IMR-90 (cell line): ENCODE measurements around the gene BPI. TPM values are rescaled to one million over a fixed set of nuclear protein-coding genes. Genes with fewer than 3 reads are reported as not detected.
A peak's percentile ranks its signal among the peaks of the same experiment; 100 is the strongest.

Experiments
- ATAC-seq: fragments of 200-7000 bp; cut with Tn5 transposase; 2 replicates; pipeline ENCODE4 v1.9.1; 2020; ENCODE audit warnings: low read depth, mild to moderate bottlenecking, moderate library complexity
- BruUV-seq: library from RNA; stranded (reverse); fragments of 400-500 nt; replicated peaks from 2 replicates; lab custom pipeline; 2021; lab: Mats Ljungman, UMichigan
- CTCF ChIA-PET: fragments of 300-600 bp; formaldehyde crosslinking; extraction: SDS; loops from one replicate; lab custom pipeline; 2021; ENCODE audit warnings: antibody characterized with exemption; lab: Yijun Ruan, JAX
- POLR2A ChIA-PET: fragments of 300-600 bp; sonication (Branson Sonifier 250); formaldehyde crosslinking; loops from one replicate; lab custom pipeline; 2022; ENCODE audit warnings: antibody characterized with exemption; ENCODE audit not compliant: unreplicated experiment; lab: Charles Lee
- DNase-seq: peaks from one replicate; pipeline ENCODE4 v3.0.0; 2013
- H2AFZ ChIP-seq: replicated peaks from 2 replicates; pipeline ENCODE3; 2013; ENCODE audit warnings: low read length, mild to moderate bottlenecking; ENCODE audit not compliant: poor library complexity
- H2AK5ac ChIP-seq: 2 replicates; pipeline ENCODE4 v1.6.1; 2013; ENCODE audit warnings: low read depth, low read length, inconsistent platforms
- H2AK9ac ChIP-seq: replicated peaks from 2 replicates; pipeline ENCODE3; 2013; ENCODE audit warnings: mild to moderate bottlenecking, low read depth, low read length, moderate library complexity; ENCODE audit not compliant: poor library complexity
- H2BK120ac ChIP-seq: 2 replicates; pipeline ENCODE4 v1.6.1; 2013; ENCODE audit warnings: low read depth, low read length, inconsistent platforms
- H2BK15ac ChIP-seq: 3 replicates; pipeline ENCODE4 v1.6.1; 2013; ENCODE audit warnings: low read depth, low read length, inconsistent platforms
- H2BK20ac ChIP-seq: 2 replicates; pipeline ENCODE4 v1.6.1; 2013; ENCODE audit warnings: low read depth, mild to moderate bottlenecking, inconsistent platforms, low read length, moderate library complexity
- H2BK5ac ChIP-seq: 2 replicates; pipeline ENCODE4 v1.6.1; 2013; ENCODE audit warnings: mild to moderate bottlenecking, low read depth, low read length, inconsistent platforms; ENCODE audit not compliant: poor library complexity, severe bottlenecking
- H3K14ac ChIP-seq: replicated peaks from 2 replicates; pipeline ENCODE4 v1.6.1; 2013; ENCODE audit warnings: low read depth, low read length, inconsistent platforms
- H3K18ac ChIP-seq: 2 replicates; pipeline ENCODE4 v1.6.1; 2013; ENCODE audit warnings: low read depth, low read length, control low read depth
- H3K23ac ChIP-seq: 2 replicates; pipeline ENCODE4 v1.6.1; 2013; ENCODE audit warnings: low read depth, low read length, inconsistent platforms
- H3K27ac ChIP-seq: 2 replicates; pipeline ENCODE4 v1.5.1; 2013; ENCODE audit warnings: mild to moderate bottlenecking, control low read depth, low read length; ENCODE audit not compliant: insufficient read depth
- H3K27me3 ChIP-seq: 2 replicates; pipeline ENCODE4 v1.6.1; 2013; ENCODE audit warnings: low read length; ENCODE audit not compliant: control insufficient read depth, insufficient read depth
- H3K36me3 ChIP-seq: 2 replicates; pipeline ENCODE4 v1.6.1; 2013; ENCODE audit warnings: low read length, mixed read lengths; ENCODE audit not compliant: control insufficient read depth, insufficient read depth
- H3K4ac ChIP-seq: 2 replicates; pipeline ENCODE4 v1.6.1; 2013; ENCODE audit warnings: low read depth, low read length, inconsistent platforms
- H3K4me1 ChIP-seq: 2 replicates; pipeline ENCODE4 v1.6.1; 2013; ENCODE audit warnings: low read length, mixed read lengths; ENCODE audit not compliant: control insufficient read depth, insufficient read depth
- H3K4me2 ChIP-seq: 2 replicates; pipeline ENCODE4 v1.6.1; 2013; ENCODE audit warnings: low read depth, mild to moderate bottlenecking, control low read depth, low read length, moderate library complexity
- H3K4me3 ChIP-seq: 2 replicates; pipeline ENCODE4 v1.5.1; 2013; ENCODE audit warnings: low read depth, mild to moderate bottlenecking, control low read depth, low read length, moderate library complexity; ENCODE audit not compliant: insufficient read depth
- H3K56ac ChIP-seq: 2 replicates; pipeline ENCODE4 v1.6.1; 2013; ENCODE audit warnings: low read length, inconsistent platforms; ENCODE audit not compliant: insufficient read depth; ENCODE audit errors: extremely low read depth
- H3K79me1 ChIP-seq, 2 experiments: 2 replicates each; pipeline ENCODE4 v1.6.1; 2013; ENCODE audit warnings: low read length in 2 of 2, inconsistent platforms in 1 of 2, low read depth in 1 of 2
- H3K9ac ChIP-seq: 2 replicates; pipeline ENCODE4 v1.6.1; 2013; ENCODE audit warnings: low read depth, low read length, control low read depth
- H3K9me1 ChIP-seq: 2 replicates; pipeline ENCODE4 v1.6.1; 2013; ENCODE audit warnings: low read length, inconsistent platforms; ENCODE audit not compliant: insufficient read depth
- H3K9me3 ChIP-seq: 2 replicates; pipeline ENCODE4 v1.6.1; 2013; ENCODE audit warnings: low read length; ENCODE audit not compliant: control insufficient read depth, insufficient read depth
- H4K20me1 ChIP-seq: 2 replicates; pipeline ENCODE4 v1.6.1; 2013; ENCODE audit warnings: low read length, inconsistent platforms; ENCODE audit not compliant: insufficient read depth
- H4K5ac ChIP-seq: 2 replicates; pipeline ENCODE4 v1.6.1; 2013; ENCODE audit warnings: mild to moderate bottlenecking, low read depth, low read length, control low read depth
- H4K8ac ChIP-seq, 2 experiments: 2 replicates each; pipeline ENCODE4 v1.6.1; 2013; ENCODE audit warnings: low read depth in 2 of 2, low read length in 2 of 2, control low read depth in 1 of 2, inconsistent platforms in 1 of 2
- H4K91ac ChIP-seq: 2 replicates; pipeline ENCODE4 v1.6.1; 2013; ENCODE audit warnings: low read depth, low read length, inconsistent platforms; ENCODE audit not compliant: insufficient read depth
- CHD1 ChIP-seq: IDR thresholded peaks from 2 replicates; pipeline ENCODE4 v1.6.1; 2012; ENCODE audit warnings: low read depth, low read length, improper control_type of control experiment
- FOS ChIP-seq: fragments of 150-350 bp; IDR thresholded peaks from 2 replicates; pipeline ENCODE4 v1.6.1; 2016; ENCODE audit warnings: low read depth, low read length
- MAFK ChIP-seq: IDR thresholded peaks from 2 replicates; pipeline ENCODE4 v1.6.1; 2012; ENCODE audit warnings: low read depth, low read length, improper control_type of control experiment
- MAZ ChIP-seq: IDR thresholded peaks from 2 replicates; pipeline ENCODE4 v1.6.1; 2012; ENCODE audit warnings: low read depth, mild to moderate bottlenecking, low read length, improper control_type of control experiment, moderate library complexity, borderline replicate concordance
- MXI1 ChIP-seq: IDR thresholded peaks from 2 replicates; pipeline ENCODE4 v1.6.1; 2012; ENCODE audit warnings: low read depth, mild to moderate bottlenecking, low read length, moderate library complexity, borderline replicate concordance
- NFE2L2 ChIP-seq: fragments of 150-350 bp; IDR thresholded peaks from 2 replicates; pipeline ENCODE4 v1.6.1; 2016; ENCODE audit warnings: low read depth, mild to moderate bottlenecking, low read length
- RAD21 ChIP-seq: IDR thresholded peaks from 2 replicates; pipeline ENCODE4 v1.6.1; 2012; ENCODE audit warnings: low read length, improper control_type of control experiment
- RCOR1 ChIP-seq: IDR thresholded peaks from 2 replicates; pipeline ENCODE4 v1.6.1; 2012; ENCODE audit warnings: mild to moderate bottlenecking, low read length, improper control_type of control experiment; ENCODE audit not compliant: insufficient replicate concordance
- RFX5 ChIP-seq: IDR thresholded peaks from 2 replicates; pipeline ENCODE4 v1.8.0; 2012; ENCODE audit warnings: low read depth, mild to moderate bottlenecking, low read length, moderate library complexity
- SMC3 ChIP-seq: fragments of 150-350 bp; IDR thresholded peaks from 2 replicates; pipeline ENCODE4 v1.6.1; 2016; ENCODE audit warnings: low read depth, mild to moderate bottlenecking, antibody characterized with exemption, low read length, moderate library complexity
- WGBS, 2 experiments: methylation state at CpG; one replicate each; pipeline versions ENCODE4 v1.1.5 to v1.1.7; 2013; ENCODE audit warnings: missing lambda C conversion rate in 2 of 2; ENCODE audit not compliant: insufficient read length in 1 of 2; ENCODE audit errors: extremely low coverage in 2 of 2; 5-methylcytosine and 5-hydroxymethylcytosine counted together
- dilution Hi-C: fragments of 300-500 bp; cut with HindIII; formaldehyde crosslinking; loops from one replicate; pipeline ENCODE4 v1.14.3; 2018; ENCODE audit warnings: low sequenced_read_pairs; ENCODE audit not compliant: unreplicated experiment
- in situ Hi-C: fragments of 300-500 bp; cut with MboI; formaldehyde crosslinking; loops from 3 replicates; pipeline ENCODE4 v1.14.3; 2019; ENCODE audit warnings: low sequenced_read_pairs, inconsistent platforms, mixed read lengths
- intact Hi-C: fragments of 100-400 bp; cut with micrococcal nuclease; formaldehyde crosslinking; loops from 2 replicates; pipeline ENCODE4 v1.10.0; 2022
- polyA plus RNA-seq, 3 experiments: library from polyadenylated mRNA; depleted of rRNA; stranded (reverse); fragments of >200 nt; gene quantifications; 2 replicates each; pipeline ENCODE4 v1.2.3, GENCODE V29; 2012; ENCODE audit warnings: low replicate concordance in 1 of 3
- total RNA-seq: library from RNA; depleted of rRNA; stranded (reverse); fragments of >200 nt; gene quantifications from 2 replicates; pipeline ENCODE4 v1.2.3, GENCODE V29; 2012
- TF ChIP-seq, protein P1 (sequence below): conservative IDR thresholded peaks from 2 replicates; pipeline ENCODE4 v1.5.1; 2012; ENCODE audit warnings: mild to moderate bottlenecking, low read depth, low read length, improper control_type of control experiment
- TF ChIP-seq, protein P2 (sequence below): fragments of 150-350 bp; IDR thresholded peaks from 2 replicates; pipeline ENCODE4 v1.6.1; 2017; ENCODE audit warnings: mild to moderate bottlenecking, antibody characterized with exemption, low read length, low read depth

Gene BPI
- total and polyA plus RNA-seq, 2 of the 4 experiments (the other 2 are of a cell fraction) = 0.05 TPM; not detected in 1

DNA sequence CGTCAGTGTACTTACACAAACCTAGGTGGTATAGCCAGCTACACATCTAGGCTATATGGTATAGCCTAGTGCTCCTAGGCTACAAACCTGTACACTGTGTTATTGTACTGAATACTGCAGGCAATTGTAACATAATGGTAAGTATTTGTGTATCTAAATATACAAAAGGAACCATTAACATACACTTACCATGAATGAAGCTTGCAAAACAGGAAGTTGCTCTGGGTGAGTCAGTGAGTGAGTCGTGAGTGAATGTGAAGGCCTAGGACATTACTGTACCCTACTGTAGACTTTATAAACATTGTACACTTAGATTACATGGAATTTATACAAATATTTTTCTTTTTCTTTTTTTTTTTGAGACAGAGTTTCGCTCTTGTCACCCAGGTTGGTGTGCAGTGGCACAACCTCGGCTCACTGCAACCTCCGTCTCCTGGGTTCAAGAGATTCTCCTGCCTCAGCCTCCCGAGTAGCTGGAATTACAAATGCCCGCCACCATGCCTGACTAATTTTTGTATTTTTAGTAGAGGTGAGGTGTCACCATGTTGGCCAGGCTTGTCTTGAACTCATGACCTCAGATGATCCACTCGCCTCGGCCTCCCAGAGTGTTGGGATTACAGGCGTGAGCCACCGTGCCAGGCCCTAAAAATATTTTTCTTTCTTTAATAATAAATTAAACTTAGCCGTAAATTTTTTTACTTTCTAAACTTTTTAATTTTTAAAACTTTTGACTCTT lies 28.0 kb upstream of the BPI start (continued):
- TF ChIP-seq, protein P1, sequence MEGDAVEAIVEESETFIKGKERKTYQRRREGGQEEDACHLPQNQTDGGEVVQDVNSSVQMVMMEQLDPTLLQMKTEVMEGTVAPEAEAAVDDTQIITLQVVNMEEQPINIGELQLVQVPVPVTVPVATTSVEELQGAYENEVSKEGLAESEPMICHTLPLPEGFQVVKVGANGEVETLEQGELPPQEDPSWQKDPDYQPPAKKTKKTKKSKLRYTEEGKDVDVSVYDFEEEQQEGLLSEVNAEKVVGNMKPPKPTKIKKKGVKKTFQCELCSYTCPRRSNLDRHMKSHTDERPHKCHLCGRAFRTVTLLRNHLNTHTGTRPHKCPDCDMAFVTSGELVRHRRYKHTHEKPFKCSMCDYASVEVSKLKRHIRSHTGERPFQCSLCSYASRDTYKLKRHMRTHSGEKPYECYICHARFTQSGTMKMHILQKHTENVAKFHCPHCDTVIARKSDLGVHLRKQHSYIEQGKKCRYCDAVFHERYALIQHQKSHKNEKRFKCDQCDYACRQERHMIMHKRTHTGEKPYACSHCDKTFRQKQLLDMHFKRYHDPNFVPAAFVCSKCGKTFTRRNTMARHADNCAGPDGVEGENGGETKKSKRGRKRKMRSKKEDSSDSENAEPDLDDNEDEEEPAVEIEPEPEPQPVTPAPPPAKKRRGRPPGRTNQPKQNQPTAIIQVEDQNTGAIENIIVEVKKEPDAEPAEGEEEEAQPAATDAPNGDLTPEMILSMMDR = no peak

GRCh38 chr20:38277285-38277684 lies 26.7 kb upstream of the BPI start:
- H3K9me1 ChIP-seq = peaks cover 21% of the 10 kb centered on the region
- ATAC-seq (no peak), DNase-seq (no peak)
- H3K27me3 ChIP-seq = no peaks in the 10 kb centered on the region
- dilution Hi-C loops (no loop called here), in situ Hi-C loops (no loop called here), intact Hi-C loops (no loop called here)
- no CpG with 5 or more reads among the region's 5 CpGs for WGBS, 2 experiments
- peak overlapping the region; percentile 30; the same call in 1 of the 2 replicates for H3K27ac ChIP-seq
- H3K9ac ChIP-seq = no peak overlapping the region
- H4K8ac ChIP-seq = peak overlapping the region in 1 of 2 experiments; percentile 87; a peak in 3 of 4 replicates
- no peak overlapping the region for H2AFZ ChIP-seq
- H2AK5ac ChIP-seq = peak overlapping the region; percentile 88; the same call in 1 of the 2 replicates
- H3K4me3 ChIP-seq = no peak overlapping the region
- peak overlapping the region; percentile 93 for H2BK5ac ChIP-seq
- peak overlapping the region; percentile 96 for H2BK120ac ChIP-seq
- peak overlapping the region; percentile 78 for H4K91ac ChIP-seq
- H4K20me1 ChIP-seq = no peaks in the 10 kb centered on the region; the same call in 1 of the 2 replicates
- no peaks in the 10 kb centered on the region for H3K36me3 ChIP-seq
- H3K23ac ChIP-seq = peak overlapping the region; percentile 85; the same call in 1 of the 2 replicates
- peak overlapping the region; percentile 99 for H2BK20ac ChIP-seq
- H2BK15ac ChIP-seq = peak overlapping the region; percentile 88; the same call in 2 of the 3 replicates
- ChIA-PET CTCF (no interaction called here), POLR2A (no interaction called here)
- 0 out of 2 replicates have a peak overlapping the region, but pooled peaks have one; percentile 9 for H3K56ac ChIP-seq
- H4K5ac ChIP-seq = peak overlapping the region; percentile 83
- no peaks in the 10 kb centered on the region for H3K9me3 ChIP-seq
- H3K4me1 ChIP-seq = peaks cover 44% of the 10 kb centered on the region
- no TSS peak for BruUV-seq
- peak overlapping the region; percentile 98 for H3K4ac ChIP-seq
- H3K79me1 ChIP-seq = no peaks in the 10 kb centered on the region
- H3K14ac ChIP-seq = peak overlapping the region; percentile 90
- no peak overlapping the region for H2AK9ac ChIP-seq
- H3K18ac ChIP-seq = peak overlapping the region; percentile 87
- no peak overlapping the region for H3K4me2 ChIP-seq
- TF ChIP-seq RAD21 (no peak), NFE2L2 (no peak), RCOR1 (no peak), SMC3 (no peak), FOS (no peak), RFX5 (no peak), MAFK (no peak), CHD1 (no peak), MXI1 (no peak), MAZ (no peak)
- TF ChIP-seq, protein P2, sequence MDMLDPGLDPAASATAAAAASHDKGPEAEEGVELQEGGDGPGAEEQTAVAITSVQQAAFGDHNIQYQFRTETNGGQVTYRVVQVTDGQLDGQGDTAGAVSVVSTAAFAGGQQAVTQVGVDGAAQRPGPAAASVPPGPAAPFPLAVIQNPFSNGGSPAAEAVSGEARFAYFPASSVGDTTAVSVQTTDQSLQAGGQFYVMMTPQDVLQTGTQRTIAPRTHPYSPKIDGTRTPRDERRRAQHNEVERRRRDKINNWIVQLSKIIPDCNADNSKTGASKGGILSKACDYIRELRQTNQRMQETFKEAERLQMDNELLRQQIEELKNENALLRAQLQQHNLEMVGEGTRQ = no peak
